Measurements from ENCODE around the gene ZFHX3.

DNA sequence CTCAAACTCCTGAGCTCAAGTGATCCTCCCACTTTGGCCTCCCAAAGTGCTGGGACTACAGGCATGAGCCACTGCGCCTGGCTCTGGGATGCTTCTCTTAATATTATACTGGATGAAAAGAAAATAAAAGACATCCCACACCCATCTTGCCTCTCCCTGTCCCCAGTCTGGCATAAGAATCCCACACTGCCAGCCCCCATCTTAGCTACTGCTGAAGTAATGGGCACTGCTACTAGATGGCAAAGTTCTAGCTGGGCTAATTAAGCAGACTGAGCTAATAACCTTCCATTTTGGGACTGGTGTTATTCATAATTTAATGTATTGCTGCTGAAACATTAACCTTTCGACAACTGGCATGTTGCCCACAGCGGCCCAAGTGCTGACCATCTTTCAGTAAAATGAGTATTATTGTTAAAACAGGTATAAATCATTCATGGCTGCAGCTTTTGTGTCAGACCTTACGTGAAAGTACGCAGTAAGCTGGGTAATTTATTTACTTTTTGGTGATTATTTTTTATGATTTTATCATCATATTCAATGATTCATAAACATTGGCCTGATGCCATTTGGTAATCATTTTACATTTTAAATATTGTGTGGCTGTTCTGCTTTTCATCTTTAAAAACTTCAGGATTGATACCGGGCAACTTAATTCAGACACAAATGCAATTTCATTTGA, 47.4 kb upstream of the ZFHX3 start:
- no peak for TF ChIP-seq RAD21 (conservative IDR thresholded peaks at IDR 0.05)
- TF ChIP-seq CTCF (IDR thresholded peaks at IDR 0.05; ENCODE audit: poor library complexity, severe bottlenecking) = no peak
- TF ChIP-seq EP300 (conservative IDR thresholded peaks at IDR 0.05; ENCODE audit: poor library complexity, severe bottlenecking) = no peak
- no peak for TF ChIP-seq REST (IDR thresholded peaks at IDR 0.05; ENCODE audit: borderline replicate concordance)
- TF ChIP-seq POLR2AphosphoS5 (IDR thresholded peaks at IDR 0.05) = no peak

Measured in neural cell (in vitro differentiated cells).